ENCODE results near the gene NR5A2.

- no peak for TF ChIP-seq SUZ12 (IDR thresholded peaks at IDR 0.05)
- TF ChIP-seq HDGF (IDR thresholded peaks at IDR 0.05; ENCODE audit: borderline replicate concordance): no peak
- TF ChIP-seq CTBP1 (IDR thresholded peaks at IDR 0.05; ENCODE audit: borderline replicate concordance): no peak
- TF ChIP-seq ELF4 (IDR thresholded peaks at IDR 0.05): no peak
- no peak for TF ChIP-seq NFRKB (IDR thresholded peaks at IDR 0.05)
Observed at GRCh38 chr1:200036619-200037270, 9.2 kb downstream of the NR5A2 start.

All from HEK293T (cell line).